Activated T-helper 2 cell treated with anti-CD3 and anti-CD28 coated beads, Interferon-gamma antibody, Interleukin-2, Interleukin-4, amounts not matched to agents 10 μg/mL and 5 μg/mL and 100 μg/mL, durations not matched to agents 14 hours and 24 hours and 36 hours (primary cell): ENCODE measurements around the gene C5orf46. TPM values are rescaled to one million over a fixed set of nuclear protein-coding genes. Genes with fewer than 3 reads are reported as not detected.
"Not testable (repeated sequence)": the region's sequence is repeated elsewhere in the genome, so short reads cannot be mapped to it uniquely, and the experiment has no call there.

Experiments used
- DNase-seq: peaks from one replicate; pipeline ENCODE4 v3.0.0; 2021; ENCODE audit warnings: low spot score
- H3K27ac Mint-ChIP-seq: one replicate; pipeline ENCODE4 v1.8.0; 2021; ENCODE audit warnings: mixed read lengths
- H3K27me3 Mint-ChIP-seq: one replicate; pipeline ENCODE4 v1.8.0; 2021; ENCODE audit warnings: low read depth, mixed read lengths
- H3K36me3 Mint-ChIP-seq: one replicate; pipeline ENCODE4 v1.8.0; 2021; ENCODE audit warnings: low read depth, mixed read lengths
- H3K4me1 Mint-ChIP-seq: one replicate; pipeline ENCODE4 v1.8.0; 2021; ENCODE audit warnings: low read depth, mixed read lengths
- H3K4me3 Mint-ChIP-seq: one replicate; pipeline ENCODE4 v1.8.0; 2021; ENCODE audit warnings: low read depth, mild to moderate bottlenecking, moderate library complexity, mixed read lengths
- H3K9me3 Mint-ChIP-seq: one replicate; pipeline ENCODE4 v1.8.0; 2021; ENCODE audit warnings: mixed read lengths
- intact Hi-C: fragments of 100-400 bp; cut with micrococcal nuclease; formaldehyde crosslinking; loops from one replicate; pipeline ENCODE4 v1.15.1; 2023
- total RNA-seq: library from RNA; stranded (reverse); gene quantifications from 2 replicates; pipeline ENCODE4 v1.2.3, GENCODE V29; 2022

C5orf46 gene
- total RNA-seq: not detected in 2 replicates

- intact Hi-C loops: no loop called here
- Mint-ChIP-seq H3K27me3 (no peaks in the 10 kb centered on the region), H3K9me3 (no peaks in the 10 kb centered on the region), H3K36me3 (no peaks in the 10 kb centered on the region), H3K4me3 (no peak within 1 kb of the TSS), H3K27ac (no peak within 1 kb of the TSS), H3K4me1 (no peaks in the 10 kb centered on the region)
- DNase-seq: no peak
These were observed at the start of gene C5orf46 for GRCh38 chr5:147906326-147907095. C5orf46 (minus strand) TSS chr5:147906538; CDS start chr5:147906501, 37 bp downstream.

- H3K27ac Mint-ChIP-seq: no peak overlapping the region
These were observed 48.6 kb upstream of the C5orf46 start for GRCh38 chr5:147954971-147955370.

GRCh38 chr5:147949711-147950573 is 43.6 kb upstream of the C5orf46 start:
- H3K27me3 Mint-ChIP-seq: no peaks in the 10 kb centered on the region
- H3K4me3 Mint-ChIP-seq: no peak overlapping the region
- DNase-seq: no peak
- no peaks in the 10 kb centered on the region for H3K9me3 Mint-ChIP-seq
- intact Hi-C loops: loop anchor here (2.0 kb wide), 1 partner anchor 781 kb away; no protein-coding TSS in a partner anchor
- no peaks in the 10 kb centered on the region for H3K4me1 Mint-ChIP-seq
- no peaks in the 10 kb centered on the region for H3K36me3 Mint-ChIP-seq
- H3K27ac Mint-ChIP-seq: no peak overlapping the region

More at GRCh38 chr5:147954971-147955370, 48.6 kb upstream of the C5orf46 start:
- Mint-ChIP-seq H3K9me3 (no peaks in the 10 kb centered on the region), H3K4me1 (no peaks in the 10 kb centered on the region), H3K27me3 (no peaks in the 10 kb centered on the region), H3K4me3 (no peak overlapping the region), H3K36me3 (no peaks in the 10 kb centered on the region)
- no peak for DNase-seq
- intact Hi-C loops: no loop called here

GRCh38 chr5:147946658-147947274 is 40.4 kb upstream of the C5orf46 start:
- H3K36me3 Mint-ChIP-seq, H3K9me3 Mint-ChIP-seq, H3K4me3 Mint-ChIP-seq, intact Hi-C loops, DNase-seq, H3K27me3 Mint-ChIP-seq, H3K4me1 Mint-ChIP-seq, H3K27ac Mint-ChIP-seq: not testable (repeated sequence)

- no peaks in the 10 kb centered on the region for H3K27me3 Mint-ChIP-seq
- no peaks in the 10 kb centered on the region for H3K9me3 Mint-ChIP-seq
- DNase-seq: no peak
- no peaks in the 10 kb centered on the region for H3K36me3 Mint-ChIP-seq
- intact Hi-C loops: loop anchor here (5.0 kb wide), 1 partner anchor 82 kb away; no protein-coding TSS in a partner anchor
- H3K27ac Mint-ChIP-seq: no peak overlapping the region
- H3K4me3 Mint-ChIP-seq: no peak overlapping the region
- H3K4me1 Mint-ChIP-seq: no peaks in the 10 kb centered on the region
These were observed 33.2 kb upstream of the C5orf46 start for GRCh38 chr5:147939431-147940114.

GRCh38 chr5:147935032-147935431 is 28.7 kb upstream of the C5orf46 start:
- intact Hi-C loops: loop anchor here (5.0 kb wide), 1 partner anchor 78 kb away; no protein-coding TSS in a partner anchor
- H3K36me3 Mint-ChIP-seq: no peaks in the 10 kb centered on the region
- no peak for DNase-seq
- no peaks in the 10 kb centered on the region for H3K4me1 Mint-ChIP-seq
- no peaks in the 10 kb centered on the region for H3K9me3 Mint-ChIP-seq
- H3K27ac Mint-ChIP-seq: no peak overlapping the region
- no peak overlapping the region for H3K4me3 Mint-ChIP-seq
- no peaks in the 10 kb centered on the region for H3K27me3 Mint-ChIP-seq

GRCh38 chr5:147930769-147931168 is 24.4 kb upstream of the C5orf46 start:
- DNase-seq: no peak
- Mint-ChIP-seq H3K27ac (no peak overlapping the region), H3K9me3 (no peaks in the 10 kb centered on the region), H3K4me3 (no peak overlapping the region), H3K4me1 (no peaks in the 10 kb centered on the region), H3K27me3 (no peaks in the 10 kb centered on the region), H3K36me3 (no peaks in the 10 kb centered on the region)
- intact Hi-C loops: no loop called here

GRCh38 chr5:147927901-147928300 is 21.6 kb upstream of the C5orf46 start:
- Mint-ChIP-seq H3K4me3 (no peak overlapping the region), H3K27ac (no peak overlapping the region), H3K4me1 (no peaks in the 10 kb centered on the region), H3K36me3 (no peaks in the 10 kb centered on the region), H3K9me3 (no peaks in the 10 kb centered on the region), H3K27me3 (no peaks in the 10 kb centered on the region)
- no peak for DNase-seq
- intact Hi-C loops: no loop called here

- intact Hi-C loops: no loop called here
- H3K4me3 Mint-ChIP-seq: no peak overlapping the region
- H3K4me1 Mint-ChIP-seq: no peaks in the 10 kb centered on the region
- H3K27me3 Mint-ChIP-seq: no peaks in the 10 kb centered on the region
- no peaks in the 10 kb centered on the region for H3K36me3 Mint-ChIP-seq
- H3K9me3 Mint-ChIP-seq: no peaks in the 10 kb centered on the region
- DNase-seq: no peak
- H3K27ac Mint-ChIP-seq: no peak overlapping the region
These were observed 18.7 kb upstream of the C5orf46 start for GRCh38 chr5:147925020-147925419.

- intact Hi-C loops: no loop called here
- no peaks in the 10 kb centered on the region for H3K36me3 Mint-ChIP-seq
- no peaks in the 10 kb centered on the region for H3K9me3 Mint-ChIP-seq
- DNase-seq: no peak
- no peak overlapping the region for H3K27ac Mint-ChIP-seq
- no peaks in the 10 kb centered on the region for H3K4me1 Mint-ChIP-seq
- no peaks in the 10 kb centered on the region for H3K27me3 Mint-ChIP-seq
- H3K4me3 Mint-ChIP-seq: no peak overlapping the region
These were observed 14.8 kb upstream of the C5orf46 start for GRCh38 chr5:147921136-147921535.

GRCh38 chr5:147920420-147921030 is 14.2 kb upstream of the C5orf46 start:
- no peaks in the 10 kb centered on the region for H3K36me3 Mint-ChIP-seq
- no peak overlapping the region for H3K4me3 Mint-ChIP-seq
- no peak for DNase-seq
- no peak overlapping the region for H3K27ac Mint-ChIP-seq
- H3K4me1 Mint-ChIP-seq: no peaks in the 10 kb centered on the region
- H3K27me3 Mint-ChIP-seq: no peaks in the 10 kb centered on the region
- no peaks in the 10 kb centered on the region for H3K9me3 Mint-ChIP-seq
- intact Hi-C loops: no loop called here

GRCh38 chr5:147918899-147919298 is 12.6 kb upstream of the C5orf46 start:
- Mint-ChIP-seq H3K9me3 (no peaks in the 10 kb centered on the region), H3K4me3 (no peak overlapping the region), H3K27me3 (no peaks in the 10 kb centered on the region), H3K27ac (no peak overlapping the region), H3K4me1 (no peaks in the 10 kb centered on the region), H3K36me3 (no peaks in the 10 kb centered on the region)
- intact Hi-C loops: no loop called here
- DNase-seq: no peak
